SHP77 treated with DMSO at 0.1 percent for 48 hours (cell line): ENCODE results near the gene ZNF317.
A peak's percentile ranks its signal among the peaks of the same experiment; 100 is the strongest.

ENCODE experiments used
- DNase-seq: peaks from one replicate; lab custom pipeline; 2025; lab: John Stamatoyannopoulos, UW

ZNF317 gene

DNA sequence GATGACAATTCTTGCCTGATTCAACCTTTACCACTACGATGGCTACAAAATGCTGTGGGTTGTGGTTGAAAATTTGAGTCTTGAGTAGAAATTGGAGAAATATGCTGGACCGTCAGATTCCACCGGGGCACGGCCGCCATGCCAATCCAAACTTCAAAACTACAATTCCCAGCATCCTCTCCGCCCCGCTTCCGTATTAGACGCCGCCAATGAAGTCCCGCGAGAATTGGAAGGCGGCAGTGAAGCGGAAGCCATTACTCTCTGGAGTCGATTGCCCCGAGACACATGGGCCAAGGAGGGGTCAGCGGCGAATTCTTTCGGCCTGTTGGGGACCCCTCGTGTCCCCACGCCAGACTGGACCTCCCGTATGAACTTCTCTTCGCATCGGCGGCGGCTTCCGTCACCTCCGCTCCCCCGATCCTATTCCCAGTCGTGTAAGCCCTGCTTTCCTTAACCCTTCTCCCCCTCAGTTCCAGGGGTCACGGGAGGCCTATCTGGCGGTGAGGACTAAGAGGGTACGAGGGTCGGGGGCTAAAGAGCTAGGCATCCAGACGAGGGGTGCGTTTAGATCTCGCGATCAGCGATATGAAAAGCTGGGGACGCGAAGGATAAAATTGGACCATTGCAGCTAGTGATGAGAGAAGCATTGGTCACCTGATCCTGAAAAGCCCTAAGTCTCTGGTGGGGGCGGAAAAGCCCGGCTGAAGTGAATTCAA, at the start of gene ZNF317:
Gene ZNF317 (plus strand): TSS at position 239 of the 716 bp plus-strand sequence. CDS start 15,620 bp downstream, outside the sequence.
- peak; percentile 75 for DNase-seq

DNA sequence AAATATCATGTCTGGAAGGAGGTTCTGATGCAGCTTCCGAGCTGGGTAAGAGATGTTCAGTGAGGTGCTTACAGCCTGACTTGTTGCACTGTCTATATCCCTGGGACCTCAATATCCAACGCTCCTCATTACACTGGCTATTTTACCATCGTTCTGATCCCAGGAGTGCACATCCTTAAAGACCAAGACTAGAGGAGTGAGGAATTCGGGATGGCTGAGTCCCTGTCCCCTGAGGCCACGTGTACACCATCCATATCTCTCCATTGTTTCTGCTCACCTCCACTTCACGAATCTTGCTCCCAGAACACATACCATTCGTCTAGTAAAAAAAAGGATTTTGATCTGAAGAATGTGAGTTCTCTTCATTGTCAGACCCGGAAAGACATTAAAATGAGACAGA, 32.8 kb upstream of the ZNF317 start, which contains the start of gene OR7G2:
Gene OR7G2 (minus strand): TSS at position 101 of the 400 bp plus-strand sequence. CDS start 4,232 bp downstream, outside the sequence.
- no peak for DNase-seq

DNA sequence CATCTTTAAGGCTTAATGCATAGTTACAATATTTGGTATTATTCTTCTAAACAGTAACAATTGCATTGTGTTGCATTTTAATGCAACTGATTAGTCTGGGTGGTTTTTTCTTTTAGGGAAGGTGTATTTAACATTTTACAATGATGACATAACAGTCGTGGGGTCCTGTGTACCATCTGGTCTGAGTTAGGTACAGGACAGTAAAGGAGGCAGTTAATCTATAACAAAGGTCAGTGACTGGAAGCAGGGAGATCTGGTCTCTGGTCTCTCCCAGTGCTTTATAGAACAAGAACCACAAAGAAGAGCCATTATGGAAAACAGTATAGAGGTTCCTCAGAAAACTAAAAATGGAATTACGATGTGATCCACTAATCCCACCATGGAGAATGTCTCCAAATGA, 30.2 kb upstream of the ZNF317 start:
- no peak for DNase-seq

DNA sequence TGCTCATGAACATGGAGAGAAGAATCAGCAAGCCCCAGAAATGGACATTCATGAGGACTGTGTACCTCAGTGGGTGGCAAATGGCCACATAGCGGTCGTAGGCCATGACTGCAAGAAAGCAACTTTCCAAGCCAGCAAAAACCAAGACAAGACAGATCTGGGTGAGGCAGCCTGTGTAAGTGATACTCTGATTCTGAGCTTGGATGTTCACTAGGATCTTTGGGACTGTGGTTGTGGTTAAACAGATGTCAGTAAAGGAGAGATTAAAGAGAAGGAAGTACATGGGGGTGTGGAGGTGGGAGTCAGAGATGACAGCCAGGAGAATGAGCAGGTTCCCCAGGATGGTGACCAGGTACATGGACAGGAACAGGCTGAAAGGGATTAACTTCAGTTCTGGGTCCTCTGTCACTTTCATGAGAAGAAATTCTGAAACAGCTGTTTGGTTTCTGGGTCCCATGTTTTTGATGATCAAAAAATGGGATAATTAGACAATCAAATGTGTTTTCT, 24.8 kb upstream of the ZNF317 start, which contains the start of gene OR7G1:
Gene OR7G1 (minus strand): TSS at position 457 of the 507 bp plus-strand sequence. CDS start 0 bp downstream, at position 457.
- DNase-seq = no peak

- no peak for DNase-seq
These were observed 23.6 kb upstream of the ZNF317 start for GRCh38 chr19:9116547-9116946.

DNA sequence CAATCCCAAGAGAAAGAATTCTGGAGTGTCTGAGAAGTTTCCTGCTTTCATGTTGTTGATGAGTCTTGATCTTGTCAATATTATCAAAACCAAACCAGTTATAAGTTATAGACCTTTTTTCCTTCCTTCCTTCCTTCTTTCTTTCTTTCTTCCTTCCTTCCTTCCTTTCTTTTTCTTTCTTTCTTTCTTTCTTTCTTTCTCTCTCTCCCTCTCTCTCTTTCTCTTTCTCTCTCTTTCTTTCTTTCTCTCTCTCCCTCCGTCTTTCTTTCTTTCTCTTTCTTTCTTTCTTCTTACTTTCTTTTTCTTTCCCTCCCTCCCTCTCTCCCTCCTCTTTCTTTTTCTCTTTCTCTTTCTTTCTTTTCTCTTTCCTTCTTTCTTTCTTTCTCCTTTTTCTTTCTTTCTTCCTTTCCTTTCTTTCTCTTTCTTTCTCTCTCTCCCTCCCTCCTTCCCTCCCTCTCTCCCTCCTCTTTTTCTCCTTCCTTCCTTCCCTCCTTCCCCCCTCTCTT, 13.2 kb upstream of the ZNF317 start, which contains the start of gene OR7G3:
Gene OR7G3 (minus strand): TSS at position 51 of the 506 bp plus-strand sequence. CDS start 0 bp downstream, at position 51.
- DNase-seq = no peak

- no peak for DNase-seq
These were observed 12.0 kb upstream of the ZNF317 start for GRCh38 chr19:9128171-9128570.

DNA sequence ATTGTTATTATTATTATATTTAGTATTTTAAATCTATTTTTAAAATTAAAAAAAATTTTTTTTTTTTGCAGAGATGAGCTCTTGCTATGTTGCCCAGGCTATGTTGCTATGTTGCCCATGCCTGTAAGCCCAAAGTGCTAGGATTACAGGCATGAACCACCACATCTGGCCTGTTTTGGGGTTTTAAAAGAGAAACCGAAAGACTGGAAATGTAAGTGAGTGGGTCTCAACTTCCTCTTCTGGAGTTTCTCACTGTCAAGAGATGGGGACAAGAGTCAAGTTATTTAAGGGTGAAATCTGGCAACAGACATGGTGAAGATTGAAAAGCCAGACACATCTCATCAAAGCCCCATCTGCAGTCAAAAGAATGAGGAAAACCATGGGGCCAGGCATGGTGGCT, 9.2 kb upstream of the ZNF317 start:
- DNase-seq = no peak

GRCh38 chr19:9132422-9132821, 7.8 kb upstream of the ZNF317 start:
- no peak for DNase-seq

DNA sequence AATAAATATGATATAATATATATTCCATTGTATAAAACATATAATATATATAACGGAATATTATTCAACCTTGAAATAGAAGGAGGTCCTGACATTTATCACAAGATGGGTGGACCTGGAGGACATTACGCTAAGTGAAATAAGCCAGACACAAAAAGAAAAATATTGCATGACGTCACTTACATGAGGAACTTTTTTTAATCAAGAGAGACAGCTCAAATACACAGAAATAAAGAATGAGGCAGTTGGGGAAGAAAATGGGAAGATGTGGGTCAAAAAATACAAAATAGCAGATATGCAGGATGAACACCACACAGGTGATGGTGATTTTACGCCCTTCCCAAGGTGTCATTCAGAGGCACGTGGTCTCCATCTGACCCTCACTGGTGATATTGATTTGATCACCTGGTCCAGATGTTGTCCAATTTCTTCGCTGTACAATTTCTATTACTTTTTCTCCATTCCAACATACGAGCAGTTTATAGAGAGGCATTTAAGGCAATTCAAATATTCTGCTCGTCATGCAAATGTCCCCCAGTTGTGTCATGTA, 513 bp upstream of the ZNF317 start:
- no peak for DNase-seq

DNA sequence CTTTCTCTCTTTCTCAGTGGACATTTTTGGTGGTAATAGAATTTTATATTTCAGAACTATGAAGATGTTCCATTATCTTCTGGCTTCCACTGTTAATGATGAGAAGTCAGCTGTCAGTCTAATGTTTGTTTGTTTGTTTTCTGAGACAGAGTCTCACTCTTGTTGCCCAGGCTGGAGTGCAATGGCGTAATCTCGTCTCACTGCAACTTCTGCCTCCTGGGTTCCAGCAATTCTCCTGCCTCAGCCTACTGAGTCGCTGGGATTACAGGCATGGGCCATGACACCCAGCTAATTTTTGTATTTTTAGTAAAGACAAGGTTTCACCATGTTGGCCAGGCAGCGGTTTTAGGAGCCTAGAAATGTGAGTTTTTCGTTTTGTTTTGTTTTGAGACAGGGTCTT, 4.7 kb downstream of the ZNF317 start:
- no peak for DNase-seq

DNA sequence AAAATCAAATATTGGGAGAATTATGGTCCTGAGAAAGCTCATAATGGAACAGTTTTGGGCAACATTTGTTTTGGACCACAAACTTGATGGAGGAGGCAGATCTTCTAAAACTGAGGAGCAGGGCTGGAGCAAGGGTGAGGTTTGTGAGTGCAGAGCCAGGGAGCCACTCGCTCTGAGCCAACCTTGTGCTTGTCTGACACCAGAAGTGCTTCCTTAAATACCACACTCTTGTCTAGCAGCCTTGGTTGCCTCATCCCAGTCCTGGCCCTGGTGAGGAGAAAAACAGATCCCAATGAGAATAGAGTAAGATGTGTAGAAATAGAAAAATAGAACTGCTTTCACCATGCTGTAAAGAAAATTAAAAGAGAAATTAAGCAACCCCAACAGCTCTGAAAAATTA, 6.7 kb downstream of the ZNF317 start:
- no peak for DNase-seq

DNA sequence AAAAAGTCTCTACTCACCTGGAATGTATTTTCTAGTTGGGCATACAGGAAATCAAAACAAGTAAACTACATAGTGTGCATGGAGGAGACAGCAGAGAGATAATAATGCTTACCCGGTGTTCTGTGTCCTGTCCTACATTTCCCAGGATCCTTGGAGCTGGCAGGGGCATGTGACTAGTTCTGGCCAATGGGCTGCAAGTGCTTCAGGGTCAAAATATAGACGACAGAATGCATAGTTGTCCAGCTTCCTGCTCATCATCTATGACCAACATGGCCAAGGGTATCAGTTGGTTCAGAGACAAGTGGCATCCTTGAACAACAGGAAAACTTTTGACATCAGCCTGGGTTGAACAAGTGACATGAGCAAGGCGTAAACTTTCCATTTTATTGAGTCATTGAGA, 8.5 kb downstream of the ZNF317 start:
- DNase-seq = no peak

DNA sequence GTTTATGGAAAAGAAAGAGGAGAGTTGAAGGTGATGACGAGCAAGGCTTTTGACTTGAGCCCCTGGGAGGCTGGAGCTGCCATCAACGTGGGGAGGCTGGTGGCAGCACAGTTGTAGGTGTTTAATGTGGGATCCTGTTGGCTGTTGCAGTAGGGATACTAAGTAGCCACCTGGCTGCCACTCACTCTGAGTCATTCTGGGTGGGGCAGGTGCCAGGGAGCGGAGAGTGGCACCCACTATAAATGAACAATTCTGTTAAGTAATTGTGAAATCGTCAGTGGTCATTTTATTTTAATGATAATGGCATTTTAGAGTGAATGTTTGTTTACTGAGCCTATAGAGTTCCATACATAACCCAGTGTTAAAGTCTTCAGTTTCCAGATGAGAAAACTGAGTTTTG, 9.8 kb downstream of the ZNF317 start:
- no peak for DNase-seq

- DNase-seq = no peak
These were observed 10.5 kb downstream of the ZNF317 start for GRCh38 chr19:9150650-9151049.

DNA sequence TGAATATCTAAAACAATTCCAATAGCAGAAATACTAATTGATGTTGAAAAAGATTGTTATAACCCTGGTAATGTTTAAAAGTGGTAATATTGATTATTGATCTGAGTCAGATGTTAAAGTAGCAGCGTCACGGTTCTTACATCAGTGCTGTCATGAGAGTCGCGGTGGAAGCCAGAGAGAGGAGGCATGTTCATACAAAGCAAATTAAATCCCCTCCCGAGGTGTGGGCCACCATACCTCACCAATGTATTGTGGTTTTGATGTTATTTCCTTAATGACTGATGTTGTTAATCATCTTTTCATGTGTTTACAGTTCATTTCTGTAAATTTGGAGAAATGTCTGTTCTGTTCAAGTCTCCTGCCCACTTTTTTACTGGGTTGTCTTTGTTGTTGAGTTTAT, 11.2 kb downstream of the ZNF317 start:
- no peak for DNase-seq

DNA sequence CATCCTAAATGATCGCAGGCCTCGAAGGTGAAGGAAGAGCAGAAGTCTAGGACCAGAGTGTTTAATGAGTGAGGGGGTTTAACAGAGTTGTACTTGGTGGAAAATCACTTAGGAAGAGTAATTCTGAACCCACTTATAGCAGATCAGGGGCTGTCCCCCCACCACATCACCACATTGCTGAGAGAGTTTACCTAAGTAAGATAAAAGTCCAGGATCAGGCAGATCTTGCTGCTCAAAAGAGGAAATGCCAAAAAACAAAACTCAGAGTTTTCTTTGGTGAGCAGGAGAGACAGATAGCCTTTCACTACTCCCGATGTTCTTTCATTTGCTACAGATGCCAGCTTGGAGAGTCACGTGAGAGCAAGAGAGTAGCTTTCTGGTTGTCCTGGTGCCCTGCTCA, 15.4 kb downstream of the ZNF317 start:
- DNase-seq = no peak

DNA sequence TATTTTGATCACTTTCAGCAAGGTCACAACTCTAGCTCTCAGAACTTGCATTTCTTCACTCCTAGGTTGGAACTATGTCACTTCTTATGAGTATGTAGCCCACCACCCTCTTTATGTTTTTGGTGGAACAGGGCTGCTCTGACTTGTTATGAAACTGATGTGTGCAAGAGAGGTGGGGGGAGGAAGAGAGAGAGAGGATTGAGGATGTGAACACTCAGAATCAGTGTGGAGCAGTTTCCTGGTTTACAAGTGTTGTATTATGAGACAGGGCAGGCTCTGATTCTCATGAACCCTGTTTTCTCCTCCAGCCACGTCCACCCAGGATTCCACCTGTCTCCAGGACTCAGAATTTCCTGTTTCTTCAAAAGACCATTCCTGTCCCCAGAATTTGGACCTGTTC, 16.1 kb downstream of the ZNF317 start:
- no peak for DNase-seq

- no peak for DNase-seq
These were observed 19.7 kb downstream of the ZNF317 start for GRCh38 chr19:9159891-9160290.

DNA sequence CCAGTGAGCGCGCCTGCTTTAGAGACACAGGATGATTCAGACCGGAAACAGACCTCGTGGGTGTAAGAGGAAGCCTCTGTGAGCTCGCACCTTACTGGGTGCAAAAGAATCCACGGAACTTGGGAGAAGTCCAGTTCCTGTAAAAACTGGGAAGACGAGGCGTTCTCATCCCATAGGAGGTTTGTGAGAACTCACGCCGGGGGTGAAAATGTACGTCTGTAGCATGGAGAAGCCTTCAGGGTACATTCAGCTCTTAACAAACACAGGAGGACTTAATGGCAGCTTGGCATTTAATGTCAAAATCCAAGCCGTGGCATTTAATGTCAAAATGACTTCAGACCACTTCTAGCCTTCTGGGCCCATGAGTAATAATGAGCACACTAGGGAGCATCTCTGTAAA, 21.2 kb downstream of the ZNF317 start:
- DNase-seq = no peak

- no peak for DNase-seq
These were observed 25.1 kb downstream of the ZNF317 start for GRCh38 chr19:9165261-9165660.

DNA sequence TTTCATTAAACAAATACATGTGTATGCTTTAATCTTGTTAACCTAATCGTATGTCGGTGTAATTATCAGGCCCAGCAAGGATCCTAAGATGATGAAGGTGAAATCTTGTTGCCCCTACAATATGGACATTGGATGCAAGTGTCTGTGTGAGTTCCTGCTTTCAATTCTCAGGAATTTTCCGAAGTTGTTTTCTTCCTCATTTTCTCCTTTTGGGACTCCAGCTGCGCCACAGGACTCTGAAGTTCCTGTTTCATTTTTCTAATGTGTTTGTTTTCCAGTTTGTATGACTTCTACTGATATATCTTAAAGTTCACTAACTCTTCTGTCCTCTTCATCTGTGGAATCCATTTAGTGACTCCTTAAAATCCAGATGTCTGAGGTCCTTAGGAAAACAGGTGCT, 26.6 kb downstream of the ZNF317 start:
- no peak for DNase-seq

DNA sequence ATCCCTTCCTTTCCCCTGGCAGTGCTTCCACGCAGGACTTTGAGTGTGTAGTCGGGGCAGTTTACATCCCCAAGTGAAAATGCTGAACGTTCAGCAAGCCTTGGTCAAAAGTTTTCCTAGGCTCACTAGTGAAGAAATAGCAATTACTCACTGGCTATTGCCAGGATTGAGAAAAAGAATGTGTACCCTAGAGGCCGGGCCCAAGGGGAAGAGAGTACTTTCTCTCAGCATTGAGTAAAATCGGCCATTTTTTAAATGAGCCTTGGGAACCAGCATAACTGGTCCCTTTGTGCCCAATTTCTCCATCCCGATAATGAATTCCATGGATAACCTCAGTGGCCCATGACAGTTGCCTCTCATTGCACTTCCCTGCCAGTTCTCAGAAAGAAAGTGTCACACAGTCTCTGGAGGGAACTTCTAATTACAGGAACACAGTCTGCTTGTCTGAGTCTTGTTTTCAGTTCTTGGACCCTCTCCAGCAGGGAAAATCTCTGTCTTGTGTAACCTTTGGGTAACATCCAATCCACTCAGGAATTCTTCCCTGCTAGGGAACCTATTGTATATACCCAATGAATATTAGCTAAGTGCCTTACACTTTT, 31.3 kb downstream of the ZNF317 start:
- DNase-seq = no peak
